Measurements from ENCODE around the gene PPHLN1. TPM values are rescaled to one million over a fixed set of nuclear protein-coding genes. Genes with fewer than 3 reads are reported as not detected.
A peak's percentile ranks its signal among the peaks of the same experiment; 100 is the strongest.
"Not testable (repeated sequence)": the region's sequence is repeated elsewhere in the genome, so short reads cannot be mapped to it uniquely, and the experiment has no call there.

PPHLN1 gene
- total RNA-seq, 2 donors from 2014 or later: 66.6 to 77.6 TPM

GRCh38 chr12:42325326-42325652 lies 678 bp upstream of the PPHLN1 start:
- no peak for TF ChIP-seq CTCF (conservative IDR thresholded peaks at IDR 0.05)
- Histone ChIP-seq H3K4me3 (ENCODE audit: low read length) (peak overlapping the region; percentile 100), H3K4me1 (ENCODE audit: control insufficient read depth, insufficient read depth, low read length) (peaks cover 4% of the 10 kb centered on the region), H3K9me3 (ENCODE audit: control insufficient read depth, low read length) (no peaks in the 10 kb centered on the region), H3K27me3 (ENCODE audit: control insufficient read depth, insufficient read depth, low read length, poor library complexity, severe bottlenecking) (no peaks in the 10 kb centered on the region), H3K27ac (ENCODE audit: low read depth, low read length) (peak overlapping the region; percentile 72), H3K36me3 (ENCODE audit: control insufficient read depth, insufficient read depth, low read length) (peaks cover 30% of the 10 kb centered on the region), H3K9ac (ENCODE audit: extremely low read depth, low read length, poor library complexity, severe bottlenecking) (peak overlapping the region; percentile 84)
- H3K36me3 Mint-ChIP-seq (ENCODE audit: low read depth): peaks cover 20% of the 10 kb centered on the region
- DNase-seq: no peak
- peak overlapping the region; percentile 98 for H3K4me3 Mint-ChIP-seq
- peaks cover 22% of the 10 kb centered on the region for H3K4me1 Mint-ChIP-seq
- no peaks in the 10 kb centered on the region for H3K27me3 Mint-ChIP-seq (ENCODE audit: insufficient read depth)
- H3K9me3 Mint-ChIP-seq: no peaks in the 10 kb centered on the region
- H3K27ac Mint-ChIP-seq: peak overlapping the region; percentile 98
- WGBS, 2 experiments (ENCODE audit: insufficient coverage in 1 of 2, insufficient read length in 1 of 2): 15 to 20% methylated on average over 1 to 3 of the region's 7 CpGs

- no peaks in the 10 kb centered on the region for H3K27me3 Mint-ChIP-seq (ENCODE audit: insufficient read depth)
- H3K9me3 Mint-ChIP-seq: no peaks in the 10 kb centered on the region
- peak; percentile 60 for DNase-seq
- Histone ChIP-seq H3K27me3 (ENCODE audit: control insufficient read depth, insufficient read depth, low read length, poor library complexity, severe bottlenecking) (no peaks in the 10 kb centered on the region), H3K27ac (ENCODE audit: low read depth, low read length) (no peak overlapping the region), H3K4me1 (ENCODE audit: control insufficient read depth, insufficient read depth, low read length) (peaks cover 4% of the 10 kb centered on the region), H3K4me3 (ENCODE audit: low read length) (peak overlapping the region; percentile 100), H3K36me3 (ENCODE audit: control insufficient read depth, insufficient read depth, low read length) (peaks cover 19% of the 10 kb centered on the region), H3K9ac (ENCODE audit: extremely low read depth, low read length, poor library complexity, severe bottlenecking) (peak overlapping the region; percentile 84), H3K9me3 (ENCODE audit: control insufficient read depth, low read length) (no peaks in the 10 kb centered on the region)
- H3K4me1 Mint-ChIP-seq: peaks cover 24% of the 10 kb centered on the region
- peak overlapping the region; percentile 98 for H3K27ac Mint-ChIP-seq
- TF ChIP-seq CTCF (conservative IDR thresholded peaks at IDR 0.05): no peak
- peak overlapping the region; percentile 98 for H3K4me3 Mint-ChIP-seq
- H3K36me3 Mint-ChIP-seq (ENCODE audit: low read depth): peaks cover 9% of the 10 kb centered on the region
- WGBS, 2 experiments (ENCODE audit: insufficient coverage in 1 of 2, insufficient read length in 1 of 2): 23 to 28% methylated on average over 11 to 13 of the region's 13 CpGs
These were observed 717 bp downstream of the PPHLN1 start for GRCh38 chr12:42326541-42327226.

- Mint-ChIP-seq H3K27ac (peak overlapping the region; percentile 98), H3K27me3 (ENCODE audit: insufficient read depth) (no peaks in the 10 kb centered on the region), H3K36me3 (ENCODE audit: low read depth) (peaks cover 7% of the 10 kb centered on the region), H3K9me3 (no peaks in the 10 kb centered on the region), H3K4me3 (peak overlapping the region; percentile 98), H3K4me1 (peaks cover 24% of the 10 kb centered on the region)
- DNase-seq: no peak
- 71 to 95% methylated on average over 2 of the region's 2 CpGs for WGBS, 2 experiments (ENCODE audit: insufficient coverage in 1 of 2, insufficient read length in 1 of 2)
- peak overlapping the region; percentile 84 for H3K9ac ChIP-seq (ENCODE audit: extremely low read depth, low read length, poor library complexity, severe bottlenecking)
- peaks cover 4% of the 10 kb centered on the region for H3K4me1 ChIP-seq (ENCODE audit: control insufficient read depth, insufficient read depth, low read length)
- peak overlapping the region; percentile 100 for H3K4me3 ChIP-seq (ENCODE audit: low read length)
- TF ChIP-seq CTCF (conservative IDR thresholded peaks at IDR 0.05): no peak
- no peaks in the 10 kb centered on the region for H3K27me3 ChIP-seq (ENCODE audit: control insufficient read depth, insufficient read depth, low read length, poor library complexity, severe bottlenecking)
- H3K9me3 ChIP-seq (ENCODE audit: control insufficient read depth, low read length): no peaks in the 10 kb centered on the region
- peaks cover 14% of the 10 kb centered on the region for H3K36me3 ChIP-seq (ENCODE audit: control insufficient read depth, insufficient read depth, low read length)
- H3K27ac ChIP-seq (ENCODE audit: low read depth, low read length): no peak overlapping the region
These were observed 1.2 kb downstream of the PPHLN1 start for GRCh38 chr12:42327227-42327590.

- H3K9me3 ChIP-seq (ENCODE audit: control insufficient read depth, low read length); H3K36me3 ChIP-seq (ENCODE audit: control insufficient read depth, insufficient read depth, low read length); H3K4me1 ChIP-seq (ENCODE audit: control insufficient read depth, insufficient read depth, low read length); H3K27me3 ChIP-seq (ENCODE audit: control insufficient read depth, insufficient read depth, low read length, poor library complexity, severe bottlenecking); H3K4me3 ChIP-seq (ENCODE audit: low read length); H3K9me3 Mint-ChIP-seq; H3K27ac ChIP-seq (ENCODE audit: low read depth, low read length); H3K36me3 Mint-ChIP-seq (ENCODE audit: low read depth); H3K4me3 Mint-ChIP-seq; DNase-seq; H3K9ac ChIP-seq (ENCODE audit: extremely low read depth, low read length, poor library complexity, severe bottlenecking); H3K27me3 Mint-ChIP-seq (ENCODE audit: insufficient read depth): not testable (repeated sequence)
- H3K4me1 Mint-ChIP-seq: peaks cover 26% of the 10 kb centered on the region
- peak overlapping the region; percentile 52 for H3K27ac Mint-ChIP-seq
- 92 to 93% methylated on average over 6 to 11 of the region's 11 CpGs for WGBS, 2 experiments (ENCODE audit: insufficient coverage in 1 of 2, insufficient read length in 1 of 2)
These were observed 4.1 kb downstream of the PPHLN1 start for GRCh38 chr12:42330097-42330496.

All from endodermal cell (in vitro differentiated cells).